Retinal pigment epithelial cell (primary cell): ENCODE results near the gene CNDP1.

Source experiments
- DNase-seq: peaks from one replicate; pipeline ENCODE4 v3.0.0-alpha.2; 2010; ENCODE audit warnings: low read depth
- H3K4me3 ChIP-seq: 2 replicates; pipeline ENCODE4 v1.5.1; 2011; ENCODE audit warnings: mild to moderate bottlenecking, low read length, control low read depth, moderate library complexity
- TF ChIP-seq, protein P1 (sequence below): conservative IDR thresholded peaks from 2 replicates; pipeline ENCODE4 v1.5.1; 2011; ENCODE audit warnings: low read depth, low read length, control low read depth, inconsistent platforms

CNDP1 gene

DNA sequence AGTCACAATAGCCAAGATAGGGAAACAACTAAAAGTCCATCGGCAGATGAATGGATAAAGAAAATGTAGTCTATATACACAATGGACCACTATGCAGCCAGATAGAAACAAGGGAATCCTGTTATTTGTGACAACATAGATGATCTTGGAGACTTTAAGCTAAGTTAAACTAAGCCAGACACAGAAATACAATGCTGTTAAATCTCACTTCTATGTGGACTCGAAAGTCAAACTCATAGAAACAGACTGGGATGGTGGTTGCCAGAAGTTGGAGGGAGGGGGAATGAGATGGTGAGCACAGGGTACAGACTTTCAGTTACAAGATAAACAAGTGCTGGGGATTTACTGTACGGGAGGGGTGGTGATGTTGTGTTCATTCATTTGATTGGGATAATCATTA is 5.4 kb upstream of the CNDP1 start:
- TF ChIP-seq, protein P1, sequence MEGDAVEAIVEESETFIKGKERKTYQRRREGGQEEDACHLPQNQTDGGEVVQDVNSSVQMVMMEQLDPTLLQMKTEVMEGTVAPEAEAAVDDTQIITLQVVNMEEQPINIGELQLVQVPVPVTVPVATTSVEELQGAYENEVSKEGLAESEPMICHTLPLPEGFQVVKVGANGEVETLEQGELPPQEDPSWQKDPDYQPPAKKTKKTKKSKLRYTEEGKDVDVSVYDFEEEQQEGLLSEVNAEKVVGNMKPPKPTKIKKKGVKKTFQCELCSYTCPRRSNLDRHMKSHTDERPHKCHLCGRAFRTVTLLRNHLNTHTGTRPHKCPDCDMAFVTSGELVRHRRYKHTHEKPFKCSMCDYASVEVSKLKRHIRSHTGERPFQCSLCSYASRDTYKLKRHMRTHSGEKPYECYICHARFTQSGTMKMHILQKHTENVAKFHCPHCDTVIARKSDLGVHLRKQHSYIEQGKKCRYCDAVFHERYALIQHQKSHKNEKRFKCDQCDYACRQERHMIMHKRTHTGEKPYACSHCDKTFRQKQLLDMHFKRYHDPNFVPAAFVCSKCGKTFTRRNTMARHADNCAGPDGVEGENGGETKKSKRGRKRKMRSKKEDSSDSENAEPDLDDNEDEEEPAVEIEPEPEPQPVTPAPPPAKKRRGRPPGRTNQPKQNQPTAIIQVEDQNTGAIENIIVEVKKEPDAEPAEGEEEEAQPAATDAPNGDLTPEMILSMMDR = no peak

DNA sequence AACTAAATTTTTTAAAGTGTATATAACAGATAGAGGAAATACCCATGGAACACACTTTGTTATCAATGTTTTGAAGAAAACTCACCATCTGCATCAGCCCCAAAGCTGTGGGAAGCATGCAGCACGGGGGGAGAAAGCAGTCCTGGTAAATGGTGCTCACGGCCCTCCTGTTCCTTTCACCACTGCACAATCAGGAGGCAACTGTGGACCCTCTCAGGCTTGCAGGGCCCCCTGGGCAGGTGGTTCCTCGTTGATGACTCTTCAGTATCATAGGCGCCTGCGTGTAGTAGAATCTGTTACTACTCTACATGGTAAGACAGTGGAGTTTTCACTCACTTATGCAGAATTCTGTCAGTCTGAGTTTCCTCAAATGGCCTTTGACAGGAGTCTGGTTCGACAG is 4.9 kb upstream of the CNDP1 start:
- DNase-seq = no peak
- no peak overlapping the region for H3K4me3 ChIP-seq
- TF ChIP-seq, protein P1 = no peak

More for the DNA sequence above, 5.4 kb upstream of the CNDP1 start:
- DNase-seq = no peak
- H3K4me3 ChIP-seq = no peak overlapping the region

DNA sequence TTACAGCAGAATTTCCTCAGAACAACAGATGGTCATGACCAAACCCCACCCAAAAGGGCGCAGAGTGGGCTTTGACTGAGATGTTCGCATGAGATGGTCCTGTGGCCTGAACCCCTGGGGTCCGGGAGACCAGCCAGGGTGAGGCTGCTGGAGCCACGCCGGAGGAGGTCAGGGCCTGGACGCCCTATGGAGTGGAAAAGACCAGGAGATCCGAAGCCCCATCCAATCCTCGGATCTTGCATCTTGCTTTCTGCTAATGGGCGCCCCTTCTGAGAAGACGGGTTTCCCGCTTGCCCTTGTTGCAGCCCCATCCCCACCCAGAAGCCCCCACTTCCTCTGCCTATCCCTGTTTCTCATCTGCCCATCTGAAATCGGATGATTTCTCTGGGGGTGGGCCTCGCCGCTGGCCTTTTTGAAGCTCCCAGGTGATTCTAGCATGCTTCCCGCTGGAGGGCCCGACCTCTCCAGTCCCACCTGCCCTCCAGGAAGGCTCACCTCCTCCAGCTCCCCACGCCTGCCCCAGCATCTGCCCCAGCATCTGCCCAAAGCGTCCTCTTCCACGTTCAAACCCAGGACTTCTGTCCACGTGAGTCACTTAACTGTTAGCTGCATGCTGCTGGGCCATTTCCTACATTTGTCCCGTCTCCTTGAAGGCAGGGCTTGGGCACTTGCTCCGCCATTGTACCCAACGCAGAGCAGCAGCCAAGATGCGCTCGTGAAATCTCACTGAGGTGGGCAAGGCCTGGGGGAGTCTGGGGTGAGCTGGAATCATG is 4.3 kb upstream of the CNDP1 start:
- no peak for DNase-seq
- TF ChIP-seq, protein P1 = no peak
- no peak overlapping the region for H3K4me3 ChIP-seq

DNA sequence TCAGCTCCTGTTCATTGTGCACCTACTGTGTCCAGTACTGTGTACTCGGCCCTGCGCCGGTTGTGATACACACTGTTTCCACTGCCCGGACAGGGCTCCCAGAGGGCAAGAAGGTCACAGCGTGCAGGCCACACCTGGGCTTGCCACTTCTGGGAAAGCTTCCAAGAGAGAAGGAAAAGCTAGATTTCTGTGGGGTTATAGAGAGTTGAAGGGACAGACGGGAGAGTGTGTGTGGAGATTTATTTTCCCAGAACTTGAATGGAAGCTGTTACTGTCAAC is 3.8 kb upstream of the CNDP1 start:
- TF ChIP-seq, protein P1 = no peak

DNA sequence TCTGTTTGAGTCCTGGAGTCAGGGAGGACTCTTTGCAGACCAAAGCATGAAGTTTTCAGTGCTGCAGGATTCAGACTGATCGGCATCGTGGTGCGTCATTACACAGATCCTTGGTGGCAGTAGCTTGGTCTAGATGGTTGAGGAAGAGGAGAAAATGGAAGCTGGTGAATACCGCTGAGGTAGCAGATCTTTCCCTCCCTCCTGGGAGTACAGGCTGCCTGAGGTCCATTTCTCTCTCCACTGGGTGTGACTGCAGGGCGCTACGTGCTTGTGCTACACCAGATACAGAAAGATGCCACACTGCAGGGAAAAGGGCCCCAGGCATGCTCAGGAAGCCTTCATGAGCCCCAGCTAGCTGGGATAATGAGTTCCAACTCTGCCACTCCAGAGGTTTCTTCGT is 3.3 kb upstream of the CNDP1 start:
- TF ChIP-seq, protein P1 = no peak
- no peak for DNase-seq

More for the DNA sequence above, 3.8 kb upstream of the CNDP1 start:
- H3K4me3 ChIP-seq = no peak overlapping the region
- DNase-seq = no peak

DNA sequence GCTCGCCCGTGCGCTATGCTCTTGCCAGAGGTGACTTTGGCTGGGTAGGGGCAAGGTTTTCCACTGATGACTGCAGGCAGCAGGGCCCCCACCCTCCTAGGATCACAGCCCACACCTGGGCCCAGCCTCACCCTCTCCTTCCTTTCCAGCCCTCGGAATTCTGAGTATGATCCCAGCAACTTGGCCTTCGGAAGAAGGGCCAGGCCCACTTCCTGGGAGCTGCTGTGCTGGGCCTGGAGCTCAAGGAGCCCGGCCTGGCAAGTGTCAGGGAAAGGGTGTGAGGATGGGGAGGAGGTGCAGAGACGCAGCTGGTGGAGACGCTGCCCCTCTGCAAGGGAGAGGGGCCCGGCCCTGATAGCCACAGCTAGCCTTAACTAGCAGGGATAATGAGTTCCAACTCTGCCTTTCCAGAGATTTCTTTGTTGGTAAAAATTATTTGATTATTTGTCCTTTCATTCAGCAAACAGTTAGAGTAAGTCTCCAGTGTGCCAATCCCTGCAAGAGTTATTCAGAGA is 1.7 kb upstream of the CNDP1 start:
- H3K4me3 ChIP-seq = no peak overlapping the region
- DNase-seq = no peak
- TF ChIP-seq, protein P1 = no peak

More for the DNA sequence above, 3.3 kb upstream of the CNDP1 start:
- no peak overlapping the region for H3K4me3 ChIP-seq

DNA sequence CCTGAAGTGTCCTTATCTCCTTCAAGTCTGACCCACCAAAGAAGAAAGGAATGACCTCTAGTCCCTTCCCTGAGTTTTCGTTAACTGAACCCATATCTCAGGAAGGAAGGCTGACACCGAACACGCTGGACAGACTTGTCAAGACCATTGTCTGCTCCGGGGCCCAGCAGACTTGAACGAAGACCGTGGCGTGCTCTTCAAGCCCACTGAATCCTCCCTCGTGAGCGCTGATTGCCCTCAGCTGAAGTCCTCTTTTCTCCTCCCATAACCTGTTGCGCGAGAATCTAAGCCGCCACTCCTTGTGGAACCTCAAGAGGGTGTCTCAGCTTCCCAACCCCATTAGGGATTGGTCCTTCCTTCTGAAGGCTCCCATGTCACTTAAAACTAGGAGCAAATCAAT is 634 bp upstream of the CNDP1 start:
- no peak overlapping the region for H3K4me3 ChIP-seq
- TF ChIP-seq, protein P1 = no peak
- no peak for DNase-seq
